Left cardiac atrium (tissue), 4 donors: ENCODE results near the gene ABR. TPM values are rescaled to one million over a fixed set of nuclear protein-coding genes. Genes with fewer than 3 reads are reported as not detected.
"Not testable (repeated sequence)": the region's sequence is repeated elsewhere in the genome, so short reads cannot be mapped to it uniquely, and the experiment has no call there.

Source experiments
- ATAC-seq, 2 donors: fragments of 200-7000 bp; cut with Tn5 transposase; one replicate each; pipeline ENCODE4 v1.9.1; 2020; ENCODE audit warnings: mild to moderate bottlenecking in 2 of 2, moderate library complexity in 2 of 2
- DNase-seq: peaks from one replicate; pipeline ENCODE4 v3.0.0-alpha.2; 2020
- intact Hi-C, 2 donors: fragments of 100-400 bp; cut with DNase I; formaldehyde crosslinking; loops; one replicate each; pipeline versions ENCODE4 v1.14.1 to v1.15.1; 2022 to 2023
- total RNA-seq, 2 donors: library from RNA; stranded (reverse); fragmentation: NEBNext Ultra II Directional; extraction: Animal tissue kit (Norgen Biotek cat#: 25700); gene quantifications; one replicate each; pipeline ENCODE4 v1.2.1, GENCODE V29; 2021
- donor health status: DM: no; HTN: yes; CAD: no.
- donor health status: DM: no; HTN: yes; CAD: no; lungs with severe emphysema.
- donor health status: DM: yes; HTN: yes; CAD: no.
- donor health status: Dilated cardiomyopathy.

ABR gene
- total RNA-seq, 2 donors from 2014 or later: 118 to 132 TPM

GRCh38 chr17:1203111-1203966 lies 23.6 kb upstream of the ABR start:
- DNase-seq (peak; percentile 83), ATAC-seq (peak; percentile 78 to 85)
- intact Hi-C loops: no loop called here

- intact Hi-C loops: no loop called here
- ATAC-seq (no peak), DNase-seq (no peak)
Observed at GRCh38 chr17:1202291-1202690, 22.5 kb upstream of the ABR start.

DNA sequence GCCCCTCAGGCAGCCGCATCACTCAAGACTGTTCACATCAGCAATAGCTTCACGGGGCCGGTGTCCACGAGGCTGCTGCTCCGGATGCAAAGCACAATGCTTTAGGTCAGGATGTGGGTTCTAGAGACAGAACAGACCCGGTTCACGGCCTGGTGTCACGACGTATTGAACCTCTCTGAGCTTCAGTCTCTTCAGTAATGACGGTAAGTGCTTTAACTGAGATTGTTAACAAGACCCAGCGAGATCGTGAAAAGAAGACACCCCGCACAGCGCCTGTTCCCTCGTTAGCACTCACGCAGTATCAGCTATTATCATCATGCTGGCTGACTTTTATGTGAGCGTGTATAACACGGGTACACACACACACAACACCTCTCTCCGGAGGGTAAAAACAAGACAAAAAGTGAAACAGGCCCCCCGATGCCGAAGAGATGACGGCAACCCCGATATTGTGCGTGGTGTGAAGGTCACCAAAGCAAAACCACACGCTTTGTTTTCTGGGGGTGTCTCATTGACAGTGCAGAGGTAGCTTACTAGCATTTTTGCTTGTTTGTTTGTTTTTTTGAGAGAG lies 21.4 kb upstream of the ABR start:
- no peak for ATAC-seq
- intact Hi-C loops: no loop called here
- DNase-seq: no peak

DNA sequence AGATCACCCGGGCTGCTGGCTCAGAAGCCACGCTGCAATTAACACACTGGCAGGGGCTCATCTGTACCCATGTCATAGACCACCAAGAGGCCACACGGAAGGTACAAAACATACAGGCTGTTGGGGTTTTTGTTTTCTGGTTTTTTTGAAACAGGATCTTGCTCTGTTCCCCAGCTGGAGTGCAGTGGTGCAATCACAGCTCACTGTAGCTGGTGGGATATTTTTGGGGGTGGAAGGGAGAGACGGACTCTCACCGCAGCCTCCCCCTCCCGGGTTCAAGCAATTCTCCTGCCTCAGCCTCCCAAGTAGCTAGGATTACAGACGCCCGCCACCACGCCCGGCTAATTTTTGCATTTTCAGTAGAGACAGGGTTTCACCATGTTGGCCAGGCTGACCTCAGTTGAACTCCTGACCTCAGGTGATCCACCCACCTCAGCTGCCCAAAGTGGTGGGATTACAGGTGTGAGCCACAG lies 19.5 kb upstream of the ABR start:
- DNase-seq, ATAC-seq, intact Hi-C loops: not testable (repeated sequence)

DNA sequence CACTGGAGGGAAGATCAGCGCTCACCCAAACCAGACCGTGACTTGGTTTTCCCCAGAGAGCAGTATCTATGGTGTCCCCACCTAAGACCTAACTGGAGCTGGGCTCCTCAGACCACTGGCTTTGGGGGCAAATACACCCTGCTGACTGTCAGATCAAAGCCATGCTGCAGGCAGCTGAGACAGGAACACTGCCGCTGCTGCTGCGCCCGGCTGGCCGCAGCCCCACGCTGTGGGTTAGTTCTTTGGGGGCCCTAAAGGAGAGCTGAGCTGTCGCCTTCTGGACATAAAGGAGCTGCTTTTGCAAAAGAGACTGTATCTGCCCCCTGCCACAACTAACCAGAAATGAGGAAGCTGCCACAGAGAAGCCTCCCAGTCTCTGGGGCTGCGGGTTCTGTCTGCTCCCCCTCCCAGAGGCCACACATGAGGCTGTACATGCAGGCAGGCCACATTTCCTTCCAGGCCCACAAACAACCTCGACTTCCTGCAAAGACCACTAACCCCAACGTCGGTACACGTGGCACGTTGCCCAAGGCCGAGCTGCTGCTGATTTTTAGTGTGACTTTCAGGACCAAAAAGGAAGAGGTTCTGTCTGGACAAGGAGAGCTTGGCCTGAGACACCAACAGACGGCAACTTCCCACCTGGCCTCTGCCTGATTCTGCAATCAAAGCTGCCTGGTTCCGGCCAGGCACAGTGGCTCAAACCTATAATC lies 18.2 kb upstream of the ABR start:
- ATAC-seq (peak; percentile 69 to 70), DNase-seq (peak; percentile 66)
- intact Hi-C loops: no loop called here

DNA sequence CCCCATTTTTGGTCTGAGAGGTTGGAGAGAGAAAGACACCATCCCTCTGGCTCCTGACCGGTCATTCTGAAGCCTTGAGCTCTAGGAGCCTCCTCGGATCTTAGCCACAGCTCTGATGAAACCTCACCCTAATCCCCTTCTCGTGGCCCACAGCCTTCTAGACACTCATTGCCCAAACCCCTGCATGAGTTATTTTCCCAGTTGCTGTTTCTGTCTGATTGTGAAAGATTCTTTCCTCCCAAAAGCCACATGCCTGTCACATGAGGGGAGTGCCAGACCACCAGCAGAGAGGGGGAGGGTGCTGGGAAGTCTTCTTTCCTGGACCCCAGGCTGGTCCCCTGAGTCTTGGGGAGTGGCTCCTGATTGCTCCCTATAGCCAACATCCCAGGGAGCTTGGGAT lies 17.6 kb upstream of the ABR start:
- intact Hi-C loops: no loop called here
- DNase-seq: no peak
- ATAC-seq: peak; percentile 45 to 81

DNA sequence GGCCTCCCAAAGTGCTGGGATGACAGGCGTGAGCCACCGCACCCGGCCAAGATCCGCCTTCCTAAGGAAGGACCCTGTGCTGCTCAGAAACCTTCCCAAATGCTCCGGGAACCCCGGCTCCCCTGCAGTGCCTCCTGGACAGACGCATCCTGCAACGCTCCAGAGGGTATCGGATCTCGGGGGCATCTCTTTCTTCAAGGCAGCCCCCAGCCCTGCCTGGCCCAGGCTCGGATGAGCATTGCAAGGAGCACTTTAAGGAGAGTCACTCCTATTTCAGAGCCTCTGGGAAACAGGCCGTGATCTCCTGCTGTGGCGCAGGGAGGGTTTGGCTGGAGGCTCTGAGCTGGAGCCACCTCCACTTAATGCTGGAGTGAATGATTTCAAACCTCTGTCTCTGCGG lies 17.2 kb upstream of the ABR start:
- intact Hi-C loops: no loop called here
- ATAC-seq (no peak), DNase-seq (no peak)

- ATAC-seq (no peak), DNase-seq (no peak)
- intact Hi-C loops: no loop called here
Observed at GRCh38 chr17:1192911-1193699, 13.3 kb upstream of the ABR start.

DNA sequence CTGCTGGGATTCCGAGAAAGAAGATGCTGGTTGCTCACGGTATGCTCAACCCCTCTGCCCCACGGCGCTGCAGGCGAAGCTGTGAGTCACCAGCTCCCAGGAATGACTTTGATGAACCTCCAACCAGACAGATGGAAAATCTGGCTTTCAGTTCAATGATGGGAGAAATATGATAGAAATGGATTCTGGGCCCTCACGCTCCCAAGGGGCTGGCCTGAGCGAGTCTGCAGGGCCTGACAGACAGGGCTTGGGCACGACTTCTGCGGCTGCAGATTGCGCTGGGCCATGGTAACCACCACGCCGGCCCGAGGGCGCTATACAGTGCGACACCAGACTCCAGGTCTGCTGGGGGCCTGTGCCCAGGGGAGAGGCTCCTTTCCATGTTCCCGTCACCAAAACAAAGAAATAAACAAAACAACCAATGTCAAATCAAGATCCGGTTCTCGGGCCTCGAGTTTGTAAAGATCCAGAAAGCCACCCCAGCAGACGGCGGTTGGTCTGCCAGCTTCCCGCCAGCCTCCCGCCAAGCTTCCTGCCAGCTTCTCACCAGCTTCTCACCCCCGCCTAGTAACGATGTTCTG lies 11.1 kb upstream of the ABR start:
- DNase-seq: no peak
- no peak for ATAC-seq
- intact Hi-C loops: no loop called here

DNA sequence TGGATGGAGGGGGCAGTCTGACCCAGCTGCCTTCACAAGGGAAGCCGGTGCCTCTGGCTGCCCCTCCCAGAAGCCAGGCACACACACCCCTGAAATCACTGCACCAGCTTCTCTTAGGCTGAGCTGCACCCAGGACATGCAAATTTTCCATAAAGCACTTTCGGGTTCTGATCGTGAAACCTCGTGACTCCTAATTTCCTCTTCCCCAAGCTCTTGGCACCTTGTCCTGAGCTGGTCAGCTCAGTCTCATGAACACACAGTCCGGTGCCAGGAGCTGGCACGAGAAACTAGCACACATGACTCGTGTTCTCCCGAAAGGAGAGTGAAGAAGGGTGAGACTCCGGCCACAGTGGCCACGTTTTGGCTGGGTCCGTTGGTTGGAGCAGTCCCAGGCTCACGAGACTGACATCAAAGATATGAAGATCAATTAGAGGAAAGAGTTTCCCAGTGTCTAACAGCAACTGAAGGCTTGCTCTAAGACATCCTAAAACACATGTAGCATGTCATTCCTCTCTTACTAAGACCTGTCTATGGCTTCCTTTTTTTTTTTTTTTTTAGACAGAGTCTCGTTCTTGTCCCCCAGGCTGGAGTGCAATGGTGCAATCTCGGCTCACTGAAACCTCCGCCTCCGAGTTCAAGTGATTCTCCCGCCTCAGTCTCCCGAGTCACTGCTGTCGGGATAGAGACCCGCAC lies 9.2 kb upstream of the ABR start:
- DNase-seq (peak; percentile 88), ATAC-seq (peak; percentile 63 to 67)
- intact Hi-C loops: loop anchor here in 1 of 2 donors (5.0 kb wide), 1 partner anchor 67 kb away; no protein-coding TSS in a partner anchor

GRCh38 chr17:1186923-1187771 lies 7.4 kb upstream of the ABR start:
- ATAC-seq (peak; percentile 89 to 91), DNase-seq (peak; percentile 89)
- intact Hi-C loops: loop anchor here (2.0 to 5.0 kb wide), 2 partner anchors 64 to 65 kb away; no protein-coding TSS in a partner anchor

GRCh38 chr17:1186214-1186820 lies 6.5 kb upstream of the ABR start:
- DNase-seq: peak; percentile 33
- intact Hi-C loops: loop anchor here (2.0 to 5.0 kb wide), 2 partner anchors 64 kb away; no protein-coding TSS in a partner anchor
- peak in 1 of 2 donors; percentile 6 for ATAC-seq

- ATAC-seq: no peak
- intact Hi-C loops: no loop called here
- no peak for DNase-seq
Observed at GRCh38 chr17:1183171-1183873, 3.5 kb upstream of the ABR start.

DNA sequence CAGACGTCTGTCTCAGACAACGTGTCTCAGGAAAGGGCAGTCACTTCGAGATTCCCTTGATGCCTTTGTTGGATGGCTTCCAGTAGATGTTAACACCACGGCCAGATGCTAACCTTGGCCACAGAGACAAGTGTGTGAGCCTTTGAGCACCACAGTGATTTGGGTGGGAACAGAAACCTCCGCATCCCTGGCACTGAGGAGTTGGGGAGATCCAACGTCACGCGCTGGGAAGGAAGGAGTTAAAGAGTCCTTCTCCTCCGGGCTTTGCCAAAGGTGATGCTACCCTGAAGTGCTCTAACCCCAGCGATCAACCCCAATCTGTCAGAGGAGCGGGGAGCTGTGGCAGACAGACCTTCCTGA lies 3.0 kb upstream of the ABR start:
- intact Hi-C loops: no loop called here
- ATAC-seq: no peak

GRCh38 chr17:1181753-1182137 lies 2.0 kb upstream of the ABR start:
- no peak for DNase-seq
- no peak for ATAC-seq
- intact Hi-C loops: no loop called here

More for the DNA sequence above, 3.0 kb upstream of the ABR start:
- DNase-seq: no peak
